Measurements from ENCODE around the gene SLC30A2.

SLC30A2 gene

GRCh38 chr1:26070963-26071342 lies 25.0 kb upstream of the SLC30A2 start:
- H3K4me2 ChIP-seq, result no peak overlapping the region
- H3K4me3 ChIP-seq, result no peak overlapping the region
- no peak overlapping the region for H3K27ac ChIP-seq
- H3K9me3 ChIP-seq, result no peaks in the 10 kb centered on the region
- peaks cover 9% of the 10 kb centered on the region for H3K4me1 ChIP-seq
- H4K20me1 ChIP-seq, result no peaks in the 10 kb centered on the region
- no peaks in the 10 kb centered on the region for H3K36me3 ChIP-seq
- TF ChIP-seq Cebpa-rat (IDR thresholded peaks at IDR 0.05), result no peak
- no peak overlapping the region for H3K9ac ChIP-seq
- no peaks in the 10 kb centered on the region for H3K27me3 ChIP-seq

GRCh38 chr1:26070296-26070962 lies 24.5 kb upstream of the SLC30A2 start:
- no peak overlapping the region for H3K4me3 ChIP-seq
- H4K20me1 ChIP-seq, result no peaks in the 10 kb centered on the region
- no peak for TF ChIP-seq Cebpa-rat (IDR thresholded peaks at IDR 0.05)
- H3K9me3 ChIP-seq, result no peaks in the 10 kb centered on the region
- H3K36me3 ChIP-seq, result no peaks in the 10 kb centered on the region
- H3K27me3 ChIP-seq, result no peaks in the 10 kb centered on the region
- H3K4me1 ChIP-seq, result peaks cover 4% of the 10 kb centered on the region
- no peak overlapping the region for H3K9ac ChIP-seq
- no peak overlapping the region for H3K4me2 ChIP-seq
- no peak overlapping the region for H3K27ac ChIP-seq

GRCh38 chr1:26069941-26070295 lies 24.0 kb upstream of the SLC30A2 start:
- Histone ChIP-seq H3K4me3 (no peak overlapping the region), H3K36me3 (no peaks in the 10 kb centered on the region), H3K4me1 (no peaks in the 10 kb centered on the region), H3K4me2 (no peak overlapping the region), H4K20me1 (no peaks in the 10 kb centered on the region), H3K27me3 (no peaks in the 10 kb centered on the region), H3K9ac (no peak overlapping the region), H3K9me3 (no peaks in the 10 kb centered on the region), H3K27ac (no peak overlapping the region)
- no peak for TF ChIP-seq Cebpa-rat (IDR thresholded peaks at IDR 0.05)

GRCh38 chr1:26067432-26067911 lies 21.6 kb upstream of the SLC30A2 start, which contains the start of gene TRIM63:
TRIM63 (minus strand) TSS chr1:26067630; CDS start chr1:26067494, 136 bp downstream.
- TF ChIP-seq Cebpa-rat (IDR thresholded peaks at IDR 0.05), result no peak
- no peaks in the 10 kb centered on the region for H3K4me1 ChIP-seq
- no peaks in the 10 kb centered on the region for H4K20me1 ChIP-seq
- H3K4me3 ChIP-seq, result no peak within 1 kb of the TSS
- H3K36me3 ChIP-seq, result no peaks in the 10 kb centered on the region
- H3K9ac ChIP-seq, result no peak within 1 kb of the TSS
- no peak within 1 kb of the TSS for H3K27ac ChIP-seq
- no peak within 1 kb of the TSS for H3K4me2 ChIP-seq
- no peaks in the 10 kb centered on the region for H3K9me3 ChIP-seq
- no peaks in the 10 kb centered on the region for H3K27me3 ChIP-seq

GRCh38 chr1:26066857-26067256 lies 20.9 kb upstream of the SLC30A2 start:
- TF ChIP-seq Cebpa-rat (IDR thresholded peaks at IDR 0.05), result no peak
- no peak overlapping the region for H3K27ac ChIP-seq
- no peaks in the 10 kb centered on the region for H3K4me1 ChIP-seq
- no peaks in the 10 kb centered on the region for H3K9me3 ChIP-seq
- no peak overlapping the region for H3K4me2 ChIP-seq
- H4K20me1 ChIP-seq, result no peaks in the 10 kb centered on the region
- no peaks in the 10 kb centered on the region for H3K36me3 ChIP-seq
- no peak overlapping the region for H3K4me3 ChIP-seq
- H3K9ac ChIP-seq, result no peak overlapping the region
- H3K27me3 ChIP-seq, result no peaks in the 10 kb centered on the region

GRCh38 chr1:26066160-26066559 lies 20.2 kb upstream of the SLC30A2 start:
- Histone ChIP-seq H3K36me3 (no peaks in the 10 kb centered on the region), H3K27me3 (no peaks in the 10 kb centered on the region), H3K9me3 (no peaks in the 10 kb centered on the region), H3K4me2 (no peak overlapping the region), H3K27ac (no peak overlapping the region), H3K9ac (no peak overlapping the region), H4K20me1 (no peaks in the 10 kb centered on the region), H3K4me3 (no peak overlapping the region), H3K4me1 (no peaks in the 10 kb centered on the region)
- TF ChIP-seq Cebpa-rat (IDR thresholded peaks at IDR 0.05), result no peak

- H3K4me1 ChIP-seq, result no peaks in the 10 kb centered on the region
- no peak overlapping the region for H3K9ac ChIP-seq
- no peaks in the 10 kb centered on the region for H3K27me3 ChIP-seq
- no peaks in the 10 kb centered on the region for H3K9me3 ChIP-seq
- no peak overlapping the region for H3K4me2 ChIP-seq
- no peaks in the 10 kb centered on the region for H4K20me1 ChIP-seq
- H3K27ac ChIP-seq, result no peak overlapping the region
- TF ChIP-seq Cebpa-rat (IDR thresholded peaks at IDR 0.05), result no peak
- no peaks in the 10 kb centered on the region for H3K36me3 ChIP-seq
- H3K4me3 ChIP-seq, result no peak overlapping the region
Measured at GRCh38 chr1:26064553-26064952, 18.6 kb upstream of the SLC30A2 start.

- Histone ChIP-seq H3K27ac (no peak overlapping the region), H3K9me3 (no peaks in the 10 kb centered on the region), H3K9ac (no peak overlapping the region), H3K27me3 (no peaks in the 10 kb centered on the region), H3K4me2 (no peak overlapping the region), H3K36me3 (no peaks in the 10 kb centered on the region), H3K4me1 (no peaks in the 10 kb centered on the region), H3K4me3 (no peak overlapping the region), H4K20me1 (no peaks in the 10 kb centered on the region)
- TF ChIP-seq Cebpa-rat (IDR thresholded peaks at IDR 0.05), result no peak
Measured at GRCh38 chr1:26060832-26061574, 15.1 kb upstream of the SLC30A2 start.

- no peak overlapping the region for H3K9ac ChIP-seq
- H3K36me3 ChIP-seq, result no peaks in the 10 kb centered on the region
- H3K9me3 ChIP-seq, result no peaks in the 10 kb centered on the region
- no peak overlapping the region for H3K4me2 ChIP-seq
- no peak overlapping the region for H3K4me3 ChIP-seq
- H3K27me3 ChIP-seq, result no peaks in the 10 kb centered on the region
- no peaks in the 10 kb centered on the region for H4K20me1 ChIP-seq
- no peaks in the 10 kb centered on the region for H3K4me1 ChIP-seq
- no peak for TF ChIP-seq Cebpa-rat (IDR thresholded peaks at IDR 0.05)
- H3K27ac ChIP-seq, result no peak overlapping the region
Measured at GRCh38 chr1:26059906-26060305, 14.0 kb upstream of the SLC30A2 start.

- H3K27me3 ChIP-seq, result no peaks in the 10 kb centered on the region
- H3K9me3 ChIP-seq, result no peaks in the 10 kb centered on the region
- peaks cover 8% of the 10 kb centered on the region for H3K4me1 ChIP-seq
- no peaks in the 10 kb centered on the region for H4K20me1 ChIP-seq
- H3K4me2 ChIP-seq, result no peak overlapping the region
- H3K9ac ChIP-seq, result no peak overlapping the region
- H3K36me3 ChIP-seq, result no peaks in the 10 kb centered on the region
- no peak overlapping the region for H3K27ac ChIP-seq
- no peak overlapping the region for H3K4me3 ChIP-seq
- no peak for TF ChIP-seq Cebpa-rat (IDR thresholded peaks at IDR 0.05)
Measured at GRCh38 chr1:26058052-26058595, 12.2 kb upstream of the SLC30A2 start.
